GM18517 (cell line): Measurements from ENCODE around the gene IRF2BPL.
"Not testable (repeated sequence)": the region's sequence is repeated elsewhere in the genome, so short reads cannot be mapped to it uniquely, and the experiment has no call there.

Source experiments
- ATAC-seq: cut with Tn5 transposase; IDR thresholded peaks from one replicate; pipeline ENCODE4 v1.9.1; 2021; ENCODE audit warnings: mild to moderate bottlenecking, moderate library complexity; ENCODE audit not compliant: unreplicated experiment

Gene IRF2BPL

DNA sequence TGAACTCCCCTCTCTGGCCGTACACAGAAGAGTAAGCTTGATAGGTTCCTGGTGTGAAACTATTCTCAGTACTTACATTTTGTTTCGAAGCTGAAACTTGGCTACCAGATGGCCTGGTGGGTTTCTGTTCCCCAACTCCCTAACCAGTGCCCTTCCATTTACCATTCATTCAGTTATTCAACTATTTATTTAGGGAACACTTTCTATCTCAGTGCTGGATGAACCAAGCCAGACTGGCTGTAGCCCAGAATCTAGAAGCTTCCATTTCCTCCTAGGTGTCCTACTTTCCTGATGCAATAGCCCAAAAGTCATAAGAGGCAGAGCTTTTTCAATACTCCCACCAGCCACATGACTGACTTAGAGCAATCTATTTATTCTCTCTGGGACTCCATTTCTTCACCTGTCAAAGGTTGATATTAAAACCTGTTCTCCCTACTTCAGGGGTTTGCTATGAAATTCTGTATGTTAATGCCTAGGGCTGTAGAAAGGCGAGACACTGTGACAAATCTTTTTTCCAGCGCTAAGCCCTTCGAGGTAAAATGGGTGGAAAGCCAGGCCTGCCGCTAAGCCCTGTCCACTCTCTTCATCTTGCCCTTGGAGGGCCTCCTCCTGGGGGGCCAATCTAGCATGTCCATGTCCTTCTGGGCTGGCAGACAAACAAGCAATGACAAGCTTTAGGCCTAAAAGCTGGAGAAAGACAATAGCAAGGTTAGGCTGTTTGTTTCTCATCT lies 8.1 kb upstream of the IRF2BPL start:
- ATAC-seq, result no peak

DNA sequence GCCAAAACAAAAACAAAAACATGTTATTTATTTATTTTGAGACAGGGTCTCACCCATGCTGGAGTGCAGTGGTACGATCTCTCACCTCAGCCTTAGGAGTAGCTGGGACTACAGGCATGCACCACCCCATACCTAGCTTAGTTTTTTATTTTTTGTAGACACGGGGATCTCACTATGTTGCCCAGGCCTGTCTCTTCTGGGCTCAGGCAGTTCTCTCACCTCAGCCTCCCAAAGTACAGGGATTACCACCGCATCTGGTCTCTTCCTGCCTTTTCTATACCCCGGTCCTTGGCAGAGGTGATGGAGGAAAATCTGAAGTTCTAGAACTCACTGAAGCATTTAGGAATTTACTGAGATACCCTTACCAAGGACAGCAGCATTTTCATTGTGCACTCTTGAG lies 6.8 kb upstream of the IRF2BPL start:
- ATAC-seq, result no peak

DNA sequence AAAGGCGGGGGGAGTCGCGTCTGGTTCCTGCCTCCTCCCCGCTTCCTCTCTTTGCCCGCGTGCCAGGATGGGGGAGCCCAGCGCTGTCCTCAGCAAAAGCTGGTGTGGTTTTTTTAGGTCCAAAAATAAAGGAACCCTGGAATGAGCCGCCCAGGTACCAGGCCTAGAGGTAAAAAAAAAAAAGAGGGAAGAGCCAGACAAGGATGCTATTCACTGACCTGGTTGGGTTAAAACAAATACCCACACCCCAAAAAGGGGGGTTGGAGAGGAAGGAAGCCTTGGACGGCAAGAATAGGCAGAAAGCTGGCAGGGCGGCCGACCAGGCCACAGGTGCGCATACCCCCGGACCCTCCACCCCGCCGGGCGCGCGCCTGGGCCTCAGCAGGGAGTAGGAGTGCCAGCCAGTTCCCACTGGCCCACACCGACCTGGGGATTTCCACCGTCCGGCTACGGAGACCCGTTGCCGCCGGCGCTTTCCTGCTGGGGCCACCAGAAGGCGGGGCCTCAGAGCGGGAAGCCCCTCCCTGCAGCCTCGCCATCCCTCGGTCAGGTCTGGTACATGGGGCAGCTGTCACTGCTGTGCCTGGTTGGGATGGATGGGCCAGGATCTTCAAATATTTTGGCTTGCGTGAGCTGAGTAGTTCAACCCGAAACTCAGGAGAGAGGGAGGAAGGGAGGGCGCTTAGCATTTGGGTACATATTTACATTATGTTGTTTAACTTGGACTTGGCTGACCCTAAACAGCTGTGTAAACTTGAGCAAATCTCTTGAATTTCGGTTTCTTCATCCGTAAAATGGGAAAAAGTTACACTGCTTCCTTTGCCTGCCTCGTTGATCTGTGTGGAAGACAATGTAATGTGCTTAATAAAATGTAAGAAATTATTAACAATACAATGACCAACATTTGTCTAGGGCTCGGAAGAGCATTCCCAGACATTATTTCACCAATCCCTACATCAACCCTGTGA lies 5.4 kb upstream of the IRF2BPL start:
- ATAC-seq, result peak; percentile 64

DNA sequence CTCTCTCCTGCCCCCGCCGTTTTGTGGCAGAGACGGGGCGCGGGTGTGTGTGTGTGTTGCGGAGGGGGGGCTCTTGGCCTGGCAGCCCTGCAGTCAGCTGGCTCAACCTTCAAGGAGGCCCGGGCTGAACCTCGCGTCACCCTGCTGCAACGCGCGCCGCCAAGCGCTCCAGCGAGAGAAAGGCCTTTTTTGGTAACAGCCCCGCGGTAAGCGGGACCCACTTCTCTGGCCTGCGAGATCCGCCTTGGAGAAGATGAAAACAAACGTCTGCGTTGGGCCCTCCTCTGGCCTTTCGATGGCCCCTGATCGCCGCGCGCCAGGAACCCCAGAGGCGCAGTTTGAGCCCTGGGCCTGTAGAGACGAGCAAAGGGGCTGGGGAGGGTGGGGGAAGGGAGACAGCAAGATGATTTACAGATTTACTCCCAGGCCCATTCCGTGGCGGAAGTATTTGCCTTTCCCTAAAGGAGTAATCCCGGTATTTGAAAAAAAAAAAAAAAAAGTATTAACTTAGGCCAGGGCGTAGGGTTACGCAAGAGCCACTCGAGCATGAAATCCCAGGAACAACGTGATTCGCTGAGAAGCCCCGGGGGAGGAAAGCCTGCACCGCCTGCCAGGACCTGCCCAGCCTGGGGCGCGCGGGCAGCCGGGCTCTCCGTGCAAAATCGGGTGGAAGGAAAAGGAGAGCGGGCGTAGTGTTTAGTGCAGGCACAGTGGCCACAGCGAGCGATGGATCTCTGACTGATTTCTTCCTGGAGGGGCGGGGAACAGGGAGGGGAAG lies 4.5 kb upstream of the IRF2BPL start:
- peak; percentile 2 for ATAC-seq

DNA sequence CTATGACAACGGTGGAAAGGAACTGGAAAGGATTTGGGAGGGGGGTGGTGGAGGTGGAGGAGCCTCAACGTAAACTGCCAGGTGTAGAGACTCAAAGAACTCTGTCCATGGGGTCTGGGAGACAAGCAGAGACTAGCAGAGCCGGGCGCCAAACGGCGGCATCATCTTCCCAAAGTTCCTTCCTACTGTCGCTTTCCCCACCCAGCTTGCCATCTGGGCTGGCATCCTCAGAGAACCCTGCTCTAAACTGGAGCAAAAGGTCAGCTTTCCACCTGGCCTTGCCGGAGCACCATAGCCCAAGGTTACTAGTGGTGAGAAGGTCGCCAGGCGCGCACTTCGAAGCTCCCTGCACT lies 4.0 kb upstream of the IRF2BPL start:
- no peak for ATAC-seq

DNA sequence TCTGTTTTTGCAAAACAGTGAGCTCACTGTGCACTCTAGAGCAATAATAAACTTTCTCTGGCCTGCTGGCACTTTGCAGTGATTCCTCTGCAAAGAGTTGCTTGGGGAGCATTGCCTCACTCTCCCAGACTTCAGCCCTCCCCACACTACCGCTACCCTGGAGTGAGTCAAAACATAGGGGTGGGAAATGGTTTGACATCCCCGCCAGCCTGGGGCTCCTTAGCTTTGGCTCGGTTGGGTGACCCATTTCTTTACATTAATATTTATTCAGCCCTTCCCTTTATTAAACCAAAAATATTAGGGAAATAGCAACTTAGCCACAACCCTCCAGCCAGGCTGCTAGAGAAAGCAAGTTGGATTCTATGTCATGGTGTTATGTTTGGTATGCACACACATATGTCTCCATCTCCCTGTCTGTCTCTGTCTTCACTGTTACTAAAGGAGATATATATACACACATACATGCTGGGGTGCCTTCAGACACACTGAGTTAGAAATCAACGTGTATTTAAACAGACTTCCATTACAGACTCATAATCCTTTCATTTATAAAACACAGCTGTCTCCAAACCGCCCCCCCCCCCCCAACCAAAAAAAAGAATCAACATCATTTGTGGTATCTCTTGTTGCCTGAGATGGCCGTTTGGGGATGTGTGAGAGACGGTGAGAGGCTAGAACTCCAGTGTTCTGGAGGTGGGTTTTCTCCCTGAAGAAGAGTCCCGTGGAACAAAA lies 3.4 kb upstream of the IRF2BPL start:
- ATAC-seq, result no peak

DNA sequence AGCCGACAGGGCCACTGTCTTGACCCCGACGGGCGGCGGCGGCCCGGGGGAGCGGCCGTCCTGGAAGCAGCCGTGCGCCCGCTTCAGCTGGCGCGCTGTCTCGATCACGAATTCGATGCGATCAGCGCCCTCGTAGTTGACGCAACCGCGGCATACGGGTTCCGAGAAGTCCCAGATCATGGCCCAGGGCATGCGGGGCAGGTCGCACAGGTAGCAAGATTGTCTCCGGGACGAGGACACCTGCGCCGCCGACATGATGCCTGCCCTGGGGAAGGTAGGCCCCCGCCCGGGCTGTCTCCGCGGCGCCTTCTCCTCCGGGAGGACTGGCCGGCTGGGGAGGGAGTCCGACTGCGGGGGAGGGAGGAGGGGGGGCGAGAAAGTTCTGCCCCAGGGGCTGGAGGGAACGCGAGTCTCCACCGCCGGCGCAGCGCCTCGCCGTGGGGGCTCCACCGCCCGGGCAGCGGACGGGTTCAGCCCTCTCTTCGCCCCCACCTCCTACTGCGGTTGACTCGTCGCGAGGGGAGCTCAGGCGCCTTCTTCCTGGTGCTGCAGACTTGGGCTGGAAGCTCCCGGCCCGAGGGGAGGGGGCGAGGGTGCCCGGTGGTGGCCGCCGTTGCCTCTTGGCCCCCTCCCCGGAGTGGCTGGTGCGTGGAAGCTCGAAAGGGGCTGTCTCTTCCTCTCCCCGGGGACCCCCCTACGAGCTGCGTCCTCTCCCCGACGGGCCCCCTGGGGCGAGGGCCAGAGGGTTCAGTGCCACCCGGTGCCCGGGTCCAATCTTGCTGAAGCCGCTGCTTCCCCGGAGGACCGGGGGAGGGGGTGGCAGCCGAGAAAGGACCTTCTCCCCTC lies 747 bp downstream of the IRF2BPL start:
- ATAC-seq, result peak; percentile 32

DNA sequence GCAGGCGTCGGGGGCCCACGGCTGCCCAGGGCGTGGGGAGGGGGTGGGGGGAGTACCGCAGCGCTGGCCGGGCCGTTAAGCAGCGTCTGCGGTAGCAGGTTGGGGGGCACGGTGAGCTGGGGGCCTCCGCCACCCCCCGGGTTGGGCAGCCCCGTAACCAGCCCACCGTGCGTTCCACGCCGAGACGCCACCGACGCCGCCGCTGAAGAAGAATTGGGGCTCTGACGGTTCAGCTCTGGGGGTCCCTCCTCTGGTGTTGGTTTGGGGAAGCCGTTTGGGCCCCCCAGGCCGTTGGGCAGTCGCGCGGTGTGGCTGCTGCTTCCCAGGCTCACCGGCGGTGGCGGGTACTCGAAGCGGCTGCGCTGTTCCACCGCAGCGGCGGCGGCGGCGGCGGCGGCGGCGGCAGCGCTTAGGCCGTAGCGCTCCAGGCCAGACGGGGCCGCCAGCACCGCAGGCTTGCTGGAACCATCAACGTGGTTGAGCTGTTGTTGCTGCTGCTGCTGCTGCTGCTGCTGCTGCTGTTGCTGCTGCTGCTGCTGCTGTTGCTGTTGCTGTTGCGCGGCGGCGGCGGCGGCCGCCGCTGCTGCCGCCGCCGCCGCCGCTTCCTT lies 1.5 kb downstream of the IRF2BPL start:
- ATAC-seq, result no peak

DNA sequence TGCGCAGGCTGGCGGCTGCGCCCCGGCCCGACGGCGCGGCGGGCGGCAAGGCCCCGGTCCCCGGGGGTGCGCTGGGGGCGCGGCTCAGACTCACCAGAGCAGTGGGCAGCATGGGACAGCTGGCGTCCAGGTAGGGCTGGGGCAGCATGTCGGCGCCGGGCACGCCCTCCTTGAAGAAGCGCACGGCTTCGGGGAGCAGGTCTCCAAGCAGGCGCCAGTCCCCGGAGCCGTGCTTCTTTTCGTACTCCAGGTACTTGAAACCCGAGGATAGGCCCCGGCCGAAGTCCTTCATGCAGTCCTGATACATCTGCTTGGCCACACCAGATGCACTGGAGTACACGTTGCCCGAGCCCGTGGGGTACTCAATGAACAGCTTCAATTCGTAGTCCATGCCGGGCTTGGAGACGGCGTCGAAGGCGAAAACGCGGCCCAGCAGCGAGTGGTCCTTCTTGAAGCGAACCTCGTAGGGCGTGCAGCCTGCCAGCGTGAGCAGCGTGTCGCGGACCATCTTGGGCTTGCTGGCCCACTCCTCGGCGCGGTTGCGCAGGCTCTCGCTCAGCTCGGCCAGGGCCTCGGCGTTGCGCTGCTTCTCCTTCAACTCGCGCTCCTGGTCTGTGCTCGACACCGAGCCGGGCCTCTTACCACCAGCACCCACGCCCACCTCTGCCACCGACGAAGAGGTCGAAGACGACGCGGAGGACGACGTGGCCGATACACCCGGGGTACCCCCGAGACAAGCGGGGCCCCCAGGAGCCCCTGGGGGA lies 2.2 kb downstream of the IRF2BPL start:
- ATAC-seq, result no peak

DNA sequence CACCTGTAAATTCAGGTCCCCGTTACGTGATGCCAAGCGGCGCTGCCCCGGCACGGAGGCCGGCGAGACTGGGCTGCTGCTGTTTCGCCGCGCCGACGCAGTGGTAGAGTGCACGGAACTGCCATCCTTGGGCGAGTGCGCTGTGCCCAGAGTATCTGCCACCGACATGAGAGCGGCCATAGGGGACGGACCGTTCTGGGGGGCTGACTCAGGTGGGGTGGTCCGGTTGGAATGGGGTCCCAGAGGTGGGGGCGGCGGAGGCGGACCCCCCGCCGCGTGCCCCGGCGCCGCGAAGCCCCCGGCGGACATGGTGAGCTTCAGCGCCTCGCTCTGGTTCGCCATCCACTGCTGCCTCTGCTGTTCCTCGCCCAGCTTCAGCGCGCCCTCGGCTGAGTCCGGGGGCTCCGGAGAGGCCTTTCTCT lies 2.8 kb downstream of the IRF2BPL start:
- no peak for ATAC-seq

DNA sequence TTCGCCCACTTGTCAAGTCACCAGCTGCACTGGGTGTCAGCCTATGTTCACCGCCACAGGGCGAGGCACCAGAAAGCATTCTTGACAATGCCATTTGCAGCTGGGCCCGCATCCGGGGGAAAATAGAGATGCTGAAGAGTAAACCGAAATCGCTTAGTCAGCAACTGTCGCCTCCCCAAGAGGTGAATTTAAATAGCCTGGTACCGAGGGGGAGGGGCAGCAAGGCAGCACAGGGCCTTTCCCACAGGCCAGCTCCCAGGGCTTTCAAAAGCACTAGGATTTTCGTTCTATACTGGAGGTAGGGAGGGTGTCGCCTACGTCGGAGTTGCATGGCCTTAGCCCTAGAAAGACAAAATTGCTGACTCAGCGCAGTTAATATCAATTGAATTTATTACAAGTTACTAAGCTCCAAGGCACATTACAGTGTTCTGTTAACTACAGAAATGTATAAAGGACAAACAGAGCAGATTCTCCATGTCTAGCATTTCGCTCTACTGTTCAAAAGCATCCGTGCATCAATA lies 4.3 kb downstream of the IRF2BPL start:
- no peak for ATAC-seq

DNA sequence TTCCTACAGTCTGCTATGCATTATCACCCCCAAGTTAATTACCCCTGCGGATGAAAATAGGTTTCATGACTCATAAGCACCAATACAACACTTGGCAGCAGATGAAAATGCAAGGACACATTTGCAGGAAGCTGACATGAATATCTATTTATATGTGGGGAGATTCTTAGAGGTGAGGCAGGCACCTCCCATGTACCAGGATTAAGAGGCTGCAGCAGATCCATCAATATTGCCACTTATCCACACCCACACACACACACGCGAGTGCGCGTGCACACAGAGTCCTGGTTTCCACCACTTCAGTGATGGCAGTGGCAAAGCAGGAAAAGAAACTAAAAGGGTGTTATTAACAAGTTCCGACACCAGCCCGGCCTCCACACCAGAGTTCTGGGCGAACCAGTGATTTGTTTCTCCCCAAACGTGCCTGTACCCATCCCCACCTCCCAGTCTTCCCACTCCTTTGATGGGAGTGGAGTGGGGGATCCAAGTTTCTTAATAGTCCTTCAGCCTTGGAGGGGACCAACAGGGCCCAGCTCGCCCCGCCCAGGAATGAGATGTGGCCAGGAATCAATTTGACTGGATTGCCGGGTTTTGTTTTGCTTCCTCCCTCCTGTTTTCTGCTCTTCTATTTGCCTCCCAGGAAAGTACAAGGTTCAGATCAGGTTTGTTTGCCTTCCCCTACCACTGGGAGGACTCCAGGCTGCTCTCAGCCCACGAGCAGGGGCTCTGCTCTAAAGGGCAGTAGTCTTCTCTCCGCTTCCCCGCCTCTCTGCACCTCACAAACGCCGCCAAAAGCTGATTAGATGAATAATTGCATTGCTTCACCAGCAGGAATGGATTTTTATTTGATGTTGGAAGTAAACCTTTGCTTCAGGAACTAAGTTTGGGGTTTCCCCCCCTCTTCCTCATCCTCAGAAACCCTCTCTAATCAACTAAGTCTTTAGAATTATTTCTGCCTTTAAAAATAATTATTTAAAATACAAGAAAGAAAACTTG lies 5.2 kb downstream of the IRF2BPL start:
- ATAC-seq, result no peak

DNA sequence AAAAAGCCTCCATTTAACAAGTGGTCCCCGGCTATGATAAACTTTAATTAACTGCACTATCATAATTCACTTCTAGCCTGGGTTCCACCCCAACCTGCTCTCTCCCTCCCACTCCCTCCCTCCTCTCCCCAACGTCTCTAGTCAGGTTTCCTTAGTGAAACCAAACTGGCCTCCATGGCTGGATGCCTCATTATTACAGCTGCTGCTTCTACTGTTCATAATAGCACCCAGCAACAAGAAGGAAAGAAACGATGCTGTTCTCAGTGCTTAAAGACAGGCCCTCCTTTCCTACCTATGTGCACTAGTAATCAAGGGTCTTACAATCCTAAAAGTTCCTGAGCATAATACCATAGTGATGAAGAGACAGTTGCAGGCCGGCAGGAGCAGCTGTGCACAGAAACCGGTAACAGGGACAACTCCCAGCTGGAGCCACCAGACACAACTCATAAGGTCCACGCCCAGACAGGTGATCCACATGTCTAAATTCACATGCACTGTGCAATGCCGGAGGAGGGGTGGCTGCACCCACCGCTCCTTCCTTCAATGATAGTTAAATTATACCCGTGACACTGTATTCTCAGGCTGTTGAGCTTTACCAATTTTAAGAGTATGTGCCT lies 6.2 kb downstream of the IRF2BPL start:
- ATAC-seq, result no peak

DNA sequence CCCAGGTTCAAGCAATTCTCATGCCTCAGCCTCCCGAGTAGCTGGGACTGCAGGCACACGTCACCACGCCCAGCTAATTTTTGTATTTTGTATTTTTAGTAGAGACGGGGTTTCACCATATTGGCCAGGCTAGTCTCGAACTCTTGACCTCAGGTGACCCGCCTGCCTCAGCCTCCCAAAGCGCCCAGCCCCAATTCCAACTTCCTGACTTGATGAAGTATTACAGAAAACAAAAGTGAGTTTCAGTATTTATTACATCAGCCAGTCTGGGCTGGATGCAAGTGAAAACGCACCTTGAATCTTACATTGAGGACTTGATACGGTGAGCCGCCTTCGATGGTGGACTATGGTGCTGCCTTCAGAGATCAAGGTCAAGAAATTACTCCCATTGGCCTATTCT lies 7.1 kb downstream of the IRF2BPL start:
- ATAC-seq, result not testable (repeated sequence)

DNA sequence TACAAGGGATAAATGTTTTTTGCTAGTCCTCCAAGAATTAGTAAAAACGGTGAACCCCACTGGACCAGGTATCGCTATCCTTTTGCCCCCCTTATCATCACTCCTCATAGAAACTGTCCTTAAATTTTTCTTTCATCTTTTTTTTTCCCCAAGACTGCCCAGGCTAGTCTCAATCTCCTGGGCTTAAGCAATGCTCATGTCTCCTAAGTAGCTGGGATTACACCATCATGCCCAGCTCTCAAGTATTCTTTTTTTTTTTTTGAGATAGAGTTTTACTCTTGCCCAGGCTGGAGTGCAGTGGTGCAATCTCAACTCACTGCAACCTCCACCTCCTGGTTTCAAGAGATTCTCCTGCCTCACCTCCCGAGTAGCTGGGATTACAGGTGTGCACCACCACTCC lies 9.7 kb downstream of the IRF2BPL start:
- no peak for ATAC-seq

DNA sequence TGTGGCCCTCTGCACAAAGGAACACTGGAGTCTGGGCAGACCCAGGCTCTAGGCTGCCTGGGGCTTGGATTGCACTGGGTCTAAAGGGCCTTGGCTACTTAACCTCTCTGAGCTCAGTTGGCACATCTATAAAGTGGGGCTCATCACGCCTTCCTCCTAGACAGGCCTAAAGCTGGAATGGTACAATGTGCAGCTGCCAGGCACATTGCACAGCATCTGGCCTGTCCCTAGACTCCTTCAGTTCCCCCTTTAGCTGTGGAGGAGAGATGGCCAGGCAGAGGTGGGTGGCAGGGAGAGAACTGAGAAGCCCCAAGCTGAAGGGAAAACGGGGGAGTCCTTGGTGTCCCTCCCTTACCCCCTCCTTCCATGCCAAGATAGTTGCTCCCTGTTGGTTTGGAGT lies 10.8 kb downstream of the IRF2BPL start:
- ATAC-seq, result no peak

DNA sequence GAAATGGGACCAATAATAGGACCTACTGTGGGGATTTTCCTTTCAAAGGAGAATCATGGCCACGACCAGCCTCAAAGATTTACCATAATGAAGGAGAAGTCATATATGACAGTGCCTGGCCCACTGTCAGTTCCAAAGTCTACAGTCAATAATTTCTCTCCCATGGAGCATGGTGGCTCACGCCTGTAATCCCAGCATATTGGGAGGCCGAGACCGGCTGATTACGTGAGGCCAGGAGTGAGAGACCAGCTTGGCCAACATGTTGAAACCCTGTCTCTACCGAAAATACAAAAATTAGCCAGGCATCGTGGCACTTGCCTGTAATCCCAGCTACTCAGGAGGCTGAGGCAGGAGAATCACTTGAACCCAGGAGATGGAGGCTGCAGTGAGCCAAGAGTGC lies 13.8 kb downstream of the IRF2BPL start:
- no peak for ATAC-seq
